Thoracic aorta (tissue), 2 donors: ENCODE measurements around the gene CASS4. TPM values are rescaled to one million over a fixed set of nuclear protein-coding genes. Genes with fewer than 3 reads are reported as not detected.

Source experiments
- ATAC-seq: fragments of 150-250 bp; one replicate; pipeline ENCODE4 v1.8.0; 2017; ENCODE audit warnings: low read depth; ENCODE audit not compliant: insufficient number of reproducible peaks, low FRiP score
- DNase-seq: peaks from one replicate; pipeline ENCODE4 v3.0.0-alpha.2; 2020; ENCODE audit warnings: low spot score
- H3K27ac ChIP-seq, 2 donors: fragments of 200-600 bp; sonication (generic); 1 replicate in 1 of 2; 2 replicates in 1 of 2; pipeline ENCODE4 v1.5.1; 2016; ENCODE audit warnings: mild to moderate bottlenecking in 2 of 2, moderate library complexity in 2 of 2
- H3K27me3 ChIP-seq: fragments of 200-600 bp; sonication (generic); replicated peaks from 2 replicates; pipeline ENCODE4 v1.6.0; 2016; ENCODE audit warnings: mild to moderate bottlenecking; ENCODE audit not compliant: insufficient read depth
- H3K36me3 ChIP-seq: fragments of 200-600 bp; sonication (generic); one replicate; pipeline ENCODE4 v1.5.1; 2016
- H3K4me1 ChIP-seq, 2 donors: fragments of 200-600 bp; sonication (generic); 1 replicate in 1 of 2; 2 replicates in 1 of 2; pipeline versions ENCODE4 v1.5.1 to v1.6.0; 2016; ENCODE audit warnings: low read depth in 2 of 2, mild to moderate bottlenecking in 1 of 2; ENCODE audit not compliant: control insufficient read depth in 1 of 2
- H3K4me3 ChIP-seq: fragments of 200-600 bp; sonication (generic); 2 replicates; pipeline ENCODE4 v1.5.1; 2016; ENCODE audit warnings: mild to moderate bottlenecking
- H3K9me3 ChIP-seq: fragments of 200-600 bp; sonication (generic); 2 replicates; pipeline ENCODE4 v1.5.1; 2016
- total RNA-seq, 2 donors: library from RNA; depleted of rRNA; stranded (reverse); fragments of >200 nt; gene quantifications; one replicate each; pipeline versions ENCODE4 v1.1.0 to v1.2.3, GENCODE V29; 2016
- TF ChIP-seq, protein P1 (sequence below): fragments of 200-600 bp; sonication (generic); IDR thresholded peaks from one replicate; pipeline ENCODE4 v1.5.1; 2019; ENCODE audit warnings: antibody characterized with exemption

Gene CASS4
- total RNA-seq, 2 donors from 2014 or later = 3.0 to 3.1 TPM

DNA sequence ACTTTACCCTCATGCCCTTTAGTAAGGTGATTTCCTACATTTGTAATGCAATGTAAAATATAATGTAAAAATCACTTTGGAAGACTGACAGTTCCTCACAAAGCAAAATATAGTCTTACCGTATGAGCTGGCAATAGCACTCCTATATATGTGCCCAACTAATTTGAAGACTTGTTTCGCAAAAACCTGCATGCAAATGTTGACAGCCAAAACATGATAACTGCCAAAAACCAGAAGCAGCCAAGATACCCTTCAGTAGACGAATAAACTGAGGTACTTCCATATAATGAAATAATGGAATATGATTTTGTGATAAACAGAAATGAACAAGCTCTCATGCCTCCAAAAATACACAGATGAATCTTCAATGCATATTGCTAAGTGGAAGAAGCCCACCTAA is 33.7 kb upstream of the CASS4 start:
- Histone ChIP-seq H3K9me3 (no peaks in the 10 kb centered on the region), H3K4me1 (peaks cover 7 to 8% of the 10 kb centered on the region in 2 donors), H3K4me3 (no peak overlapping the region), H3K36me3 (no peaks in the 10 kb centered on the region), H3K27me3 (no peaks in the 10 kb centered on the region), H3K27ac (no peak overlapping the region)
- TF ChIP-seq, protein P1, sequence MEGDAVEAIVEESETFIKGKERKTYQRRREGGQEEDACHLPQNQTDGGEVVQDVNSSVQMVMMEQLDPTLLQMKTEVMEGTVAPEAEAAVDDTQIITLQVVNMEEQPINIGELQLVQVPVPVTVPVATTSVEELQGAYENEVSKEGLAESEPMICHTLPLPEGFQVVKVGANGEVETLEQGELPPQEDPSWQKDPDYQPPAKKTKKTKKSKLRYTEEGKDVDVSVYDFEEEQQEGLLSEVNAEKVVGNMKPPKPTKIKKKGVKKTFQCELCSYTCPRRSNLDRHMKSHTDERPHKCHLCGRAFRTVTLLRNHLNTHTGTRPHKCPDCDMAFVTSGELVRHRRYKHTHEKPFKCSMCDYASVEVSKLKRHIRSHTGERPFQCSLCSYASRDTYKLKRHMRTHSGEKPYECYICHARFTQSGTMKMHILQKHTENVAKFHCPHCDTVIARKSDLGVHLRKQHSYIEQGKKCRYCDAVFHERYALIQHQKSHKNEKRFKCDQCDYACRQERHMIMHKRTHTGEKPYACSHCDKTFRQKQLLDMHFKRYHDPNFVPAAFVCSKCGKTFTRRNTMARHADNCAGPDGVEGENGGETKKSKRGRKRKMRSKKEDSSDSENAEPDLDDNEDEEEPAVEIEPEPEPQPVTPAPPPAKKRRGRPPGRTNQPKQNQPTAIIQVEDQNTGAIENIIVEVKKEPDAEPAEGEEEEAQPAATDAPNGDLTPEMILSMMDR = no peak
- DNase-seq (no peak), ATAC-seq (no peak)

DNA sequence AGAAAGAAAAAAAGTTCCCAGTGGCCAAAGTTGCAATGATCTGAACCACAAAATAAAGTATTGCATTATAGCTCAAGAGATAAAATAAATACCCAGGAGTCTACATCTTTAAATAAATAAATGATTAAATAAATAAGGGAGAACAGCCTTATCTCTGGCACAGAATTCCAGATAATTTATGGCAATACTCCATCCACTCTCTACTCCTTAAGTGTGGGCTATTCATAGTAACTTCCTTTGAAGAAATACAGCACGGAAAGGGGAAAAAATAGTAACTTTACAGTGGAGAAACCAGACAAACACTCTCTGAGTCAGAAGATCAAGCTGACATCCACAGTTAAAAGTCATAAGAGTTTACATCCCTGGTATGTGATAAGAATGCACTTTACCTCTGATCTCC is 31.7 kb upstream of the CASS4 start:
- no peaks in the 10 kb centered on the region for H3K27me3 ChIP-seq
- ATAC-seq = no peak

DNA sequence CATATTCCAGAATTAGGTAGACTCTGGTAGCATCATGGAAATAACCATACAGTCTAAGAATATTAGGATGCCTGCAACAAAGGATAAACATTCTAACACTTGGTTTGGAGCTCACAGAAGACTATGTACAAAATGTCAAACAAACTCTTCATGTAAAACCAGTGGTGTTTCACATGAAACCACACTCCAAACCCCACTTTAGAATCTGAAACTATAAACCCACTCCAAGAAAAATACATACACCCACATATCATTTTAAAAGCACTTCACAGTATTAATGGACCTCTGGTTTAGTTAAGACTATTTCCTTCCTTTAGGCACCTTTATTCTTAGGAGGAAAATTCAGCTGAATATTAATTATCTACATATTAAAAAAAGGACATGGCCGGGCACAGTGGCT is 30.6 kb upstream of the CASS4 start:
- TF ChIP-seq, protein P1 = no peak
- no peaks in the 10 kb centered on the region for H3K36me3 ChIP-seq
- H3K4me3 ChIP-seq = no peak overlapping the region
- H3K4me1 ChIP-seq = peaks cover 7 to 8% of the 10 kb centered on the region in 2 donors
- no peak overlapping the region for H3K27ac ChIP-seq
- H3K27me3 ChIP-seq = no peaks in the 10 kb centered on the region
- ATAC-seq (no peak), DNase-seq (no peak)
- no peaks in the 10 kb centered on the region for H3K9me3 ChIP-seq

More for the DNA sequence above, 31.7 kb upstream of the CASS4 start:
- Histone ChIP-seq H3K4me1 (peaks cover 7 to 8% of the 10 kb centered on the region in 2 donors), H3K9me3 (no peaks in the 10 kb centered on the region), H3K4me3 (no peak overlapping the region), H3K36me3 (no peaks in the 10 kb centered on the region), H3K27ac (no peak overlapping the region)
- TF ChIP-seq, protein P1 = no peak
- DNase-seq = no peak

DNA sequence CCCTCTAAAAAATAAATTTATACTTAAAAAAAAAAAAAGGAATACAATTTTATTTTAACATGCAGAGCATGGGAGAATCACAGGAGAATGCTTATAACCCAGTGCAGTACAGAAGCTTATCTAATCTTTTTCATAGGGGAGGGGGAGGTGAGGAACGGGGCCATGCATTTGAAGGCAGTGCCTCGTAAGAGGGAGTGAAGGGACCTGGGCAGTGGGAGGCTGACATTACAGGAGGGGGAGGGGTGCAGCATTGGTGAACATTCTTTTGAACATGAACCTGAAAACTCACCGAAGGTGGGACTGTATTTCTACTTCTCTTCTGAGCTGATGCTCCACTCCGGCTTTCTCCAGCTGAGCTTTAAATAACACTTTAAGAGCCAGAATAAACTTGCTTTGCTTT is 29.4 kb upstream of the CASS4 start:
- Histone ChIP-seq H3K27me3 (no peaks in the 10 kb centered on the region), H3K4me3 (no peak overlapping the region), H3K9me3 (no peaks in the 10 kb centered on the region), H3K4me1 (peaks cover 7 to 8% of the 10 kb centered on the region in 2 donors), H3K27ac (no peak overlapping the region), H3K36me3 (no peaks in the 10 kb centered on the region)
- ATAC-seq (no peak), DNase-seq (no peak)
- TF ChIP-seq, protein P1 = no peak

DNA sequence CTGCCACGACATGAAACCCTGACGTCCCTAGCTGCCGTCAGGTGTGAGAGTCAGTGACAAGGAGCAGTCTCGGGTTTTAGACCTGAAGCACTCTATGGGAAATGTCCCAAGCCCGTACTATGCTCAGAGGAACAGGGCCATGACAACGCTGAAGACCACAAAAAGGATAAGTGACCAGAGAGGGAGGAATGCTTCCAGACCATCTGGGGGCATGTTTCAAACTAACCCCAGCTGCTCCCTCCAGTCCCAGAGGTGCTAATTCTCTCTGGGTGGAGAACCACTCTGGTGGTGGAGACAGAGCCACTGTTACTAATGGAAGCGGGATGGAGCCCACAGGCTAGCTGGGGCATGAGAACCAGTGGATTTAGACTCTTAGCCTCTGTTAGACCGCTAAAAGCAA is 28.7 kb upstream of the CASS4 start:
- H3K27me3 ChIP-seq = no peaks in the 10 kb centered on the region
- H3K4me3 ChIP-seq = no peak overlapping the region
- H3K36me3 ChIP-seq = no peaks in the 10 kb centered on the region
- H3K27ac ChIP-seq = no peak overlapping the region
- no peak for DNase-seq
- TF ChIP-seq, protein P1 = no peak
- no peaks in the 10 kb centered on the region for H3K9me3 ChIP-seq
- no peak for ATAC-seq
- peaks cover 7 to 8% of the 10 kb centered on the region in 2 donors for H3K4me1 ChIP-seq
